GM12875 (cell line): ENCODE measurements around the gene CCBE1.

Experiments
- H3K4me3 ChIP-seq: one replicate; pipeline ENCODE4 v1.5.1; 2011; ENCODE audit warnings: low read depth, low read length, control low read depth
- CTCF ChIP-seq: IDR thresholded peaks from 2 replicates; pipeline ENCODE4 v1.5.1; 2011; ENCODE audit warnings: low read depth, mild to moderate bottlenecking, control low read depth, inconsistent platforms, low read length, moderate library complexity, borderline replicate concordance; ENCODE audit not compliant: insufficient read depth

The CCBE1 gene

GRCh38 chr18:59621027-59621426 lies 76.2 kb downstream of the CCBE1 start:
- no peak for TF ChIP-seq CTCF
- no peak overlapping the region for H3K4me3 ChIP-seq

DNA sequence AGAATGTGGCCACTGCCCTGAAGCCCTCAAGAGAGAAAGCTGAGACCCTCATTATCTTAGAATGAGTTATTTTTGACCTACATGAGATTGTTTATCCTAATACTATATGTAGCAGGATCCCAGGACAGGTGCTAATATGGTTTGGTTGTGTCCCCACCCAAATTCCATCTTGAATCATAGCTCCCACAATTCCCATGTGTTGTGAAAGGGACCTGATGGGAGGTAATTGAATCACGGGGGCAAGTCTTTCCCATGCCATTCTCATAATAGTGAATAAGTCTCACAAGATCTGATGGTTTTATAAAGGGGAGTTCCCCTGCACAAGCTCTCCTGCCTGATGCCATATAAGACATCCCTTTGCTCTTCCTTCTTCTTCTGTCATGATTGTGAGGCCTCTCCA lies 76.8 kb downstream of the CCBE1 start:
- TF ChIP-seq CTCF, result no peak
- H3K4me3 ChIP-seq, result no peak overlapping the region

- TF ChIP-seq CTCF, result no peak
- no peak overlapping the region for H3K4me3 ChIP-seq
Observed at GRCh38 chr18:59619816-59620215, 77.4 kb downstream of the CCBE1 start.

GRCh38 chr18:59617468-59617932 lies 79.7 kb downstream of the CCBE1 start:
- no peak overlapping the region for H3K4me3 ChIP-seq
- TF ChIP-seq CTCF, result no peak

GRCh38 chr18:59616501-59616900 lies 80.7 kb downstream of the CCBE1 start:
- H3K4me3 ChIP-seq, result no peak overlapping the region
- TF ChIP-seq CTCF, result no peak

DNA sequence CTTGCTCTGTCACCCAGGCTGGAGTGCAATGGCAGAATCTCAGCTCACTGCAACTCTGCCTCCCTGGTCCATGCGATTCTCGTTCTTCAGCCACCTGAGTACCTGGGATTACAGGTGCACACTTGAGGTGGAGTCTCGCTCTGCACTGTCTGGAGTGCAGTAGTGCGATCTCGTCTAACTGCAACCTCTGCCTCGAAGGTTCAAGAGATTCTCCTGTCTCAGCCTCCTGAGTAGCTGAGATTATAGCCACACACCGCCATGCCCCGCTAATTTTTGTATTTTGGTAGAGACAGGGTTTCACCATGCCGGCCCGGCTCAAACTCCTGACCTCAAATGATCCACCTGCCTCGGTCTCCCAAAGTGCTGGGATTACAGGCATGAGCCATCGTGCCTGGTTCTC lies 83.3 kb downstream of the CCBE1 start:
- no peak for TF ChIP-seq CTCF
- no peak overlapping the region for H3K4me3 ChIP-seq

DNA sequence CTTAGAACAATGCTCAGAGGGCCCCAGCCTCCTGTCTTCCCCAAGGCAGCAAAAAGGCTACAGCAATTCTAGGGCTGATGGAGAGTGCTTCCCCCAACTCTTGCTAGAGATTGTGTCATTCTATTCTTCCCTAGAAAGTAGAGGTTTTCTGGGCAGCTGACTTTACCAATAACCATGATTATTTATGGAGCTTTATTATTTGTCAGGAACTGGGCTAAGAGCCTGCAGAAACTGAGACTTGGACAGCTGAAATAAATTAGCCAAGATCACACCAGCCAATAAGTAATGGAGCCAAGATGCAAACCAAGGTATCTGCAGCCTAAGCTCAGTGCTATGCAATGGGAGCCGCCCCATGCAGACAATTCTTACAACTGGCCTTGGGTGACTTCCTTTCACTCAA lies 84.8 kb downstream of the CCBE1 start:
- TF ChIP-seq CTCF, result no peak

More for the DNA sequence above, 84.8 kb downstream of the CCBE1 start:
- no peak overlapping the region for H3K4me3 ChIP-seq
